Stimulated activated CD8-positive, alpha-beta memory T cell treated with anti-CD3 and anti-CD28 coated beads, Interleukin-15, amount 100 ng/mL, for 48 hours (primary cell): ENCODE data around the gene ANKRD12.

Source experiments
- DNase-seq, 2 donors: peaks; one replicate each; pipeline ENCODE4 v3.0.0-alpha.2; 2020; ENCODE audit warnings: low read depth in 2 of 2

The ANKRD12 gene

DNA sequence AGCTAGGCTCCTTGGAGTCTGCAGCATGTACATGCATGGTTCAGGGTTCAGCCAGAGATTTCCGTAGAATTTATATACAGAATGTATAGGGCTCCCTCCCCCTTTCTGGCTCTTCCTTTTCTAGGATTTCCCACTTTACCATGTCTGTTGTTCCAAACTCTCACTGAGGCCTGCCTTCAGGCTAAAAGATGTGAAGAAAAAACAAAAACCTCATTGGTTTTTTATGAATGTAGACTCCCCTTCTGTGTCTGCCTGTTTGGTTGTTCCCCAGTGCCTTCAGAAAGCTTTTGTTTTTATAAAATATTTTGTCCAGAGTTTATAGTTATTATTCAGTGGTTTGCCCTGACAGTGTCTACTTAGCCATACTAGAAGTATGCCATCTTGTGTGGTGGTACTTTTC is 30.5 kb upstream of the ANKRD12 start:
- DNase-seq: no peak

DNA sequence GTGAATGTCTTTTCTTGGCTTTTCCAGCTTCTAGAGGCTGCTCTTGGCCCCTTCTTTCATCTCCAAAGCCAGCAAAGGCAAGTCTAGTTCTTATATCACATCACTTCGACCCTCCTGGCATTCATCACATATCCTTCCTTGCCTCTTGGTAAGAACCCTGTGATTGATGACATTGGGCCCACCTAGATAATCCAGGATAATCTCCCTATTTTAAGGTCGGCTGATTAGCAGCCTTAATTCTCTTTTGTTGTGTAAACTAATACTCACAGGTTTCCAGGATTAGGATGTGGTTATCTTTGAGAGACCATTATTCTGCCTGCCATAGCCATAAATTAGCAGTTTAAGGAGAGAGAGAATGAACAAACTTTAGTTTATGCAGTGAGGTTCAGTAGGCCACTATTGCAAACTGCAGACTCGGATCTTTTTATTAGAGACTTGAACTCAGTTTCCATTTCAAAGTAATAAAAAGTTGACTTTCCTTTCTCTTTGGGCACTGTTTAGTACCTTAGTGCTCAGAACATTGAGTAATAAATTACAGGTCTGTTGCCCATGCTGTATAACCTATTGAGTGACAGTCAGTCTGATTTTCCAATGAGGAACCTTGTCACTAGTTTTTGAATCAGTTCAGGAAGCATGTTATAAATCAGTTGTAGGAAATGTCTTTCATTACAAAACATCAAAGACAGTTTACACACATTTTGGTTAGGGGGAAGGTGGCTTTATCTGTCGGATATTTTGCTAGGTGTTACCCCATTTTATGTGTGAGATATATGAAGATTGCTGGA is 29.6 kb upstream of the ANKRD12 start:
- DNase-seq: no peak

DNA sequence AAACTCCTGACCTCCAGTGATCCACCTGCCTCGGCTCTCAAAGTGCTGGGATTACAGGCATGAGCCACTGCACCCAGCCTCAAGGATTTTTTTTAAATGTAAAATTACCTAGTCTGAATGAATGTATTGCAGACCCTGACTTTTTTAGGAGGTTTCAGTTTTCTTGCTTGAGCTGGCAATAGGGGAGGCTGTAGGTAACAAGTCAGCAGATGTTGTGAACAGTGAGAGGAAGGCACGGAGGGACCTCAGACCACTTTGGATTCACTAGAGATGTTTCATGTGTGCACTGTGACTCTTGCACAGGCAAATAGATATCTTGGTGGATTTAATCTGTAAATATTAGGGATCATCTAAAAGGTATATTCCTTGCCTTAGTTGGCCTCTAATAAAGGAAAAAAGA is 27.7 kb upstream of the ANKRD12 start:
- no peak for DNase-seq

DNA sequence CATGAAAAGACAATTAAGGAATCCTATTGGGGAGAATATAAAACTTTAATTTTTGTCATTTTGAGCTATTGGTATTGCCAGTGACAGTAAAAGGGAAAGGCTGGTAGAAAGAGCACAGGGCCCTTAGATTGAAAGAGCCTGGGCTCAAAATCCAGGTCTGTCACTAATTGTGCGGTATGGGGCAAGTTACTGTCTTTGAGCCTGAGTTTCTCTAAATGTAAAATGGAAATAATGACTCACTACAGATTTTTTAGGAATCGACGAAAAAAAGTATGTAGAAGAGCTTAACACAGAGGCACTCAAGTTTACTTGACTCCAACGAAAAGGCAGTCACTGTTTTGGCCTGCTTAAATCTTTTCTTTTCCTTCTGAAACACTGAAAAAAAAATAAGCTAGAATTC is 27.1 kb upstream of the ANKRD12 start:
- DNase-seq: no peak

DNA sequence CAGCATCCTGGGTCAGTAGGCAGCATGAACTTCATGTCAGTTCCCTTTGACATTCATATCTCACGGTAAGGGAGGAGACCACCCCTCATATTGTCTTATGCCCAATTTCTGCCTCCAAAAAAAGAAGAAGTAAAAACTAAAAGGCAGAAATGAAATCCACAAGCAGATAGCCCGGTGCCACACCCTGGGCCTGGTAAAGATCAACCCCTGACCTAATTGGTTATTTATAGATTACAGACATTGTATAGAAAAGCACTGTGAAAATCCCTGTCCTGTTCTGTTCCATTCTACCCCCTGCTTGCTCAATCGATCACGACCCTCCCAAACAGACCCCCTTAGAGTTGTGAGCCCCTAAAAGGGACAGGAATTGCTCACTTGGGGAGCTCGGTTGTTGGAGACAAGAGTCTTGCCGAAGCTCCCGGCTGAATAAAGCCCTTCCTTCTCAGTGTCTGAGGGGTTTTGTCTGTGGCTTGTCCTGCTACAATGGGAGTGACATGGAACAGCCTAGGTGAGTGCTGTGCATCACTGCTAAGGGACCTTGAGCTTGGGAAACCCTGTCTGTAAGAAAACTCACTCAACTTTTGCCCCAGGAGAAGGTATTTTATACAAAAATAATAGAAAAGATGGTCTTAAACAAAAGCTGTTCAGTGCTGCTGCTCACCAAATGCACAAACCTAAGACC is 23.0 kb upstream of the ANKRD12 start:
- no peak for DNase-seq

DNA sequence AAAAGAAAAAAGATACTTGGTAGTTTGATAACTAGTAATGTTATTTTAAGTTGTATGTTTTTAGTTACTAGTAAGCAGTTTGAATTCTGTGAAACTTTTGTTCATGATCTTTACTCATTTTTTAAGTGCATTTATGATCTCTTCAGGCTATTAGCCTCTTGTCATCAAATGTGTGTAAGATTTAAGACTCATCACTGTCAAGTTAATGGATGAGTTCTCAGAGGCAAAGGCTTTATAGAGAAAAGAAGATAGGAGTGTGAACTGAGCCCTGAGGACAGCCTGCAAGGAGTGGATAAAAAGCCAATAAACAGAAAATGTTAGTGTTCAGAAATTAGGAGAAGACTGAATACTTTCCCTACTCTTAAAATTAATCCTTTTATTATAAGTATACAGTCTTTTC is 20.6 kb upstream of the ANKRD12 start:
- no peak for DNase-seq

DNA sequence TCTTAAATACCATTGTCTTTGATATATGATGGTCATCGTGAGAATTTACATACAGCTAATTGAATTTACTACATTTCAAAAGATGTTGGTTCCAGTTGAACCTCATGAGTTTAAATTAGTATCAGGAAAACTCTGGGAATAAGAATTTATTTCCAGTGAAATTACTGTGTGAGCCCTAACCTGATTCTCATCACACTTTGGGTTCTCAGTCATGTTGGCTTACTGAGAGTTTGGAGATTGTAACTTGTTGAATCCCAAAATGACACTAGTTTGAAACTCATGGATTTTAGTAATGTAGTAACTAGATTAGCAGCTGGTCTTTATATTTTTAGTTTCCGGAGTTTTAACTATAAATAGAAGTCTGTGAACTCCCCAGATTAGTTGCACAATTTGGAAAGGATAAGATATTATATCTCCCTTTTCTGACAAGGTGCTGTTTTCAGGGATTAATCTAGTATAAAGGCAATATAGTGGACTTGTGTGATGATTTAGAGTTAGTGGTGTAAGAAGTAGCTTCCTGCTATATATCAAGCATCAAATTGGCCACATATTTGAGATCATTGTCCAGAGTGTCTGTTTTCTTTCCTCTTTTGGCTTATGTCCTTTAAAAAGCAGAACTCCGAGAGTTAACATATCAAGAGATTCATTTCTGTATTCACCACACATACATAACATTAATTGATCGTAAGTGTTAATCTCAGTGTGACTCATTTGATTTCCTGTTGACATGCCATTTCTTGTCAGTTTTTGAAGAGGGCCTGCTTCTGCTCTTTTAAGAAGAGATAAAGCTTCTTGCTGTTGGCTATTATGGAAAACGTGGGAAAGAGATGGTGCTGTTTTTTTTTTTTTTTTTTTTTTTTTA is 18.4 kb upstream of the ANKRD12 start:
- DNase-seq: no peak

DNA sequence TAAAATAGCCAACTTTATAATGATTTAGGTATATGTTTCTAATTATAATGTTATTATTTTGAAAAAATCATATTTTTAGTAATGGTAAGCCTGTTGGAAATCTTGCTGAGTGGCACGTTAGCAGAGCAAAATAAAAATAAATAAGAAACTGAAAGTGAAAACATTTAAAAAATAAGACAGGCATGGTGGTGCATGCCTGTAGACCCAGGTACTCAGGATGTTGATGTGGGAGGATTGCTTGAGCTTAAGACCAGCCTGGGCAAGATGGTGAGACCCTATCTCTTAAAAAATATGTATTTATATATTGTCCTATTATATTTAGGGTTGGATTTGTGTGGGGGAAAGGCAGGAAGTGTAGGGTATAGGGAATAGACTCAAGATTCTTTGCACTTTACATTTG is 15.8 kb upstream of the ANKRD12 start:
- DNase-seq: no peak

DNA sequence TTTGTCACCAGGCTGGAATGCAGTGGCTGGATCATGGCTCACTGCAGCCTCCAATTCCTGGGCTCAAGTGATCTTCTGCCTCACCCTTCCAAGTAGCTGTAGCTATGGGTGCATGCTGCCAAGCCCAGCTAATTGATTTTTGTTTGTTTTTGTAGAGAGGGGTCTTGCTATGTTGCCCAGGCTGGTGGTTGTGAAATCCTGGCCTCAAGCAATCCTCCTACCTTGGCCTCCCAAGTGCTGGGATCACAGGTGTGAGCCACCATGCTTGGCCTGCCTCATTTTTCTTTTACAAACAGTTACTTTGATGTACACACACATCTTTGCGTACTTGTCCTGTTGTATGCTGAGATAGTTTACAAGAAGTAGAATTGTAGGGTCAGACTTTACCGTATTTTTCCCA is 13.1 kb upstream of the ANKRD12 start:
- DNase-seq: no peak

DNA sequence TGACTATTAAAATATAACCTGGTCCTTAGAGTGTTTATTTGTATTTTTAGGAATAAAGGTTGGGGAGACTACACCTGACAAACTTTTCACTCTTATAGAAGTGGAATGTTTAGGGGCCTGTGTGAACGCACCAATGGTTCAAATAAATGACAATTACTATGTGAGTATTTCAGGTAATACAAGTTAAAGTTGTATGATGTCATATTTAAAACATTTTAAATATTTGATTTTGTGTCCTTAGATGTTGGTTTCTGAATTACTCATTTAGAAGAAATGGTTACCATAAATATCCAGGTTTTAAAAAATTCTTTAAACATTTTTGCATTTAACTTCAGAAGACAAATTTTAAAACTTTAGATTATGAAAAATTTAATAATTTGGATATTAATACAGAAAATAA is 11.8 kb upstream of the ANKRD12 start:
- no peak for DNase-seq

DNA sequence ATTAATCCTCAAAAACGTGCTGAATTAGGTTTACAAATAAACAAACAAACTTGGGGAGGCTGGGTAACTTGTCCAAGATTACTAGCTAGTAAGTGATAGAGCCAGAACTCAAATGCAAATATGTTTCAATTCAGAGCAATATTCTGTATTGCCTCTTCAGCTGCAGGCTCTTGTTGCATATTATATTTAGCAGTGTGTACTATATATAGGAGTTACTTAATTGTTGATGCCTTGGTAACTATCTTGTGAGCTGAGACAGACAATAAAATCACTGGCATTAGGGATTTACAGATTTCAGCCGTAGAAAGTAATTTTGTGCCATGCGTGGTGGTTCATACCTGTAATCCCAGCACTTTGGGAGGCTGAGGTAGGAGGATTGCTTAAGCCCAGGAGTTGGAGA is 10.2 kb upstream of the ANKRD12 start:
- no peak for DNase-seq

DNA sequence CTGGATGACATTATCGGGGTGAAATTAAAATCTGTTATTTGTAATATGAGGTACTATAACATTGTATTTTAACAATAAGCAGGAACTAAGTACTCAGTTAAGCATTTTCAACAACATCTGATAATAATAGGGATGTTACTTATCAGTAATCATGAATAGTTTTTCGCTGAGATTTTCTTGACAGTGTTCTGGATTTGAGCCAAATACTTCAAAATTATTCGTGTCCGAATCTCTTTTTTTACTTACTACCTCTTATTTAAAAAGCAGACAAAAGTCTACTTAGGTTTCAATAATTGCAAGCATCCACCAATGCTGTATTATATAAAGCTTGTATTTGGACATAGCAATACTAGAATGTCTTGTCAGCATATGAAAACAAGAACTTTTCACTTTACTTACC is 6.4 kb upstream of the ANKRD12 start:
- DNase-seq: no peak

DNA sequence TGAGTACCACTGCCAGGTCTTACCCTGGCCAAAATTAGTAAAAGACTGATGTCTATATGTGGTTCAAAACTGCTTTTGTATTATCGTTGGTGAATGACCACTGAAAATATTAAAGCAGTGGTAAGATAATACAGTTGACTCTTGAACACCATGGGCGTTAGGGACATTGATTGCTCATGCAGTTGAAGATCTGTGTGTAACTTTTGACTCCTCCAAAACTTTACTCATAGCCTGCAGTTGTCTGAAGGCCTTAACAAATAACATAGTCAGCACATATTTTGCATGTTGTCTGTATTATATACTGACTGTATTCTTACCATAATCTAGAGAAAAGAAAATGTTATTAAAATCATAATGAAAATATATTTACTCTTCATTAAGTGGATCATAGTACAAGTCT is 5.8 kb upstream of the ANKRD12 start:
- DNase-seq: no peak

DNA sequence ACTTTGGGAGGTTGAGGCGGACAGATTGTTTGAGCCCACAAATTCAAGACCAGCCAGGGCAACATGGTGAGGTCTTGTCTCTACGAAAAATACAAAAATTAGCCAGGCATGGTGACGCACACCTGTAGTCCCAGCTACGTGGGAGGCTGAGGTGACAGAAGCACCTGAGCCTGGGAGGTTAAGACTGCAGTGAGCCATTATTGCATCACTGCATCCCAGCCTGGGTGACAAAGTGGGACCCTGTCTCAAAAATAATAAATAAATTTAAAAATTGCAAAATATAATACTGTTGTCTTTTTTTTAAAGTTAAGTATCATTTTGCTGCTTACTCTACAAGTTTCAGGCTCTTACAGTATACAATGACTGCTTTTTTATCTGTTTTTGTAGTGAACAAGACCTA is 4.0 kb upstream of the ANKRD12 start:
- no peak for DNase-seq

DNA sequence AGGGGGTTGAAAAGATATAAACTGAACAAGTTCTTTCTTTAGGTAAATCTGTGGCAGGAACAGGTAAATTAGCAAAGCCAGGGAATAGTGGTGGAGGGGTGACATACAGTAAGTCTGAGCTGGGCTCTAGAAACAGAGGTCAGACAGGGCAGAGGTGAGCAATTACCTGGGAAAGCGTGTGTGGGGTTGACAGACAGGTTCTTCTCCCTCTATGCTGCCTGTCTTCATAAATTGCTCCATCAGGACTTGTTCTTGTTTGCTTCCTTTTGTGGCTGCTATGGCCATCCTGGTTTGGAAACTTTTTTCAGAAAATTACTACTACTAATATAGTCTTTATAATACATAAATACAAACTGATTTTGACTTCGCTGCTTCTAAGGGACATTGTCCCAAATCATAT is 3.4 kb upstream of the ANKRD12 start:
- DNase-seq: no peak

DNA sequence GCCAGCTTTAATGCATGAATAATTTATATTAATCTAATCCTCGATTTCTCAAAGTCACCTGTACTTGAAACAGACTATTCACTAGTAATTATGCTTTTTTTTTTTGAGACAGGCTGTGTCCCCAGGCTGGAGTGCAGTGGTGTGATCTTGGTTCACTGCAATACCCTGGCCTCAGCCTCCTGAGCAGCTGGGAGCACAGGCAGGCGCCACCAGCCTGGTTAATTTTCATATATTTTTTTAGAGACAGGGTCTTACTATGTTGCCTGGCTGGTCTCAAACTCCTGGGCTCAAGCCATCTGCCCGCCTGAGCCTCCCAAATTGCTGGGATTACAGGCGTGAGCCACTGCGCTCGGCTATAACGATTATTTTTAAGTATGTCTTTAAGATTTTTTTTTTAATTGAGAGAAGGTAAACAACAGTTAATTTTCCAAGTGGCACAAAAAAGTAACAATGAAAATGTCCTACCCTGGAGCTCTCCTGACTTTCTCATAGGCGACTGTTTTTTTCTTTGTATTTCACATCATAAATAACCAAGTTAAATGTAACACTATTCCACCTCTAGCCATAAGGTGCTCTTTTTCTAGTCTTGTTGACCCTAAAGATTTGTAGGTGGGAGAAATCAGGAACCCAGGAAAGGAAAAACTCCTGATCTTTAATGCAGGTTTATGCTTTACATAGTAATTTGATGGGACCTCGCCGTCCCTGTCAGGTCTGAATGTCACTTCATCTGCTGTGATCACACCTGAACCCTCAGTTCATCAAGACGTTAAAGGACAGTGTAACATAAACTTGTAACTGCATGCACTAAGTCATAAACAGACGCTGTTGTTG is 1.3 kb upstream of the ANKRD12 start:
- DNase-seq: no peak

DNA sequence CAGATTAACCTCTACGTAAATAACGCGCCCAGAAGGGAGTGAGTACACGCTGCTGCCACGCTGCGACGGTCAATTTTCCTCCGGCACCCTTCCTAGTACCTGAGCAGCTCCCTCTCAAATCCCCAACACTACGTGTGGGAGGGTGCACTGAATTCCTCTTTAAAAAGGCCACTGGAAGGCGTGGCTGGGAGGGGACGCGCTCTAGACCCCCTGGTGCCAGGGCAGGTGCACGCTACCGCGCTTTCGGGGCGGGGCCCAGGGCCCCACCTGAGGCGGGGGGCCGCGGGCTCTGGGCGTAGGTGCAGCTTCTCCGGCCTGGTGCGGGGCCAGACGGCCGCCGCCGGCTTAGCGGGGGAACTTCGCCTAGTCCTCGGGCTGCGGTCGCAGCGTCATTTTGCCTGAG is 668 bp upstream of the ANKRD12 start:
- no peak for DNase-seq

DNA sequence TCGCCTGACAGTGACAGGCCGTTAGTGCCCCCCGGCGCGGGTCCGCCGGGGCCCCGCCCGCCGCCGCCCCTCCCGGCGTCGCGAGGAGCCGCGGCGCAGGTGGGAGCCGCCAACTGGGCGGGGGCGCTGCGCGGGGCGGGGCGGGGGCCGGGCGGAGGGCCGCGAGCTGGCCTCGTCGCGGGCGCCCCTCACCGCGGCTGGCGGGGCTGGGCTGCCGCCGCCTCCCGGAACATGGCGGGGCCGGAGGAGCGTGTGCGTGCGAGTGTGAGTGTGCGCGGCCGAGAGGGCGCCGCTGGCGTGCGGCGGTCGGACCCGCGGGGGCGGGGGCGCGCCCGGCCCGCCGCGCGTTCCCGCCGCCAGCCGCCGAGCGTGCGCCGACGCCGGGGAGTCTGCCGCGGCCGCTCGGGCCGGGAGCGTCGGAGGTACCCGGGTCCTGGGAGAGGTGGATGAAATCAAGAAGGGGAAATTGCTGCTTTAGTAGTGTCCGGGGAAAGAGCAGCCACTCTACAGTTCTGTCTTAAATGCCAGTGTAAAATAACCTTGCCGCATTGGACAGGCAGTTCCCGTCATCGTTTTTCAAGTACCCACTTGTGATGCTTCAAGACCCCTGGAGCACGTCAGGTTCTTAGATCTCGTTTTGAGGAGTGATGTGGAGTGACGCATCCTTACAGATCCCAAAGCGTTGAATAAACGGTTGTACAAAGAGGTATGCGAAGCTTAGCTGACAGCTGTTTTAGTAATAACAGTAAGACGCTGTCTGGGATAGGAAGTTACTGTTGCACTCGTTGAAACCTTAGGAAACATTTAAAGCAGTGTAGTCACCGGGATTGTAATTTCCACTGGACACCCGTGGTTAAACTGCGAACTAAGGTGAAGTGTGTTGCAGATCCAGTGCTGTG is 836 bp downstream of the ANKRD12 start:
- peak; percentile 56 to 58 for DNase-seq

DNA sequence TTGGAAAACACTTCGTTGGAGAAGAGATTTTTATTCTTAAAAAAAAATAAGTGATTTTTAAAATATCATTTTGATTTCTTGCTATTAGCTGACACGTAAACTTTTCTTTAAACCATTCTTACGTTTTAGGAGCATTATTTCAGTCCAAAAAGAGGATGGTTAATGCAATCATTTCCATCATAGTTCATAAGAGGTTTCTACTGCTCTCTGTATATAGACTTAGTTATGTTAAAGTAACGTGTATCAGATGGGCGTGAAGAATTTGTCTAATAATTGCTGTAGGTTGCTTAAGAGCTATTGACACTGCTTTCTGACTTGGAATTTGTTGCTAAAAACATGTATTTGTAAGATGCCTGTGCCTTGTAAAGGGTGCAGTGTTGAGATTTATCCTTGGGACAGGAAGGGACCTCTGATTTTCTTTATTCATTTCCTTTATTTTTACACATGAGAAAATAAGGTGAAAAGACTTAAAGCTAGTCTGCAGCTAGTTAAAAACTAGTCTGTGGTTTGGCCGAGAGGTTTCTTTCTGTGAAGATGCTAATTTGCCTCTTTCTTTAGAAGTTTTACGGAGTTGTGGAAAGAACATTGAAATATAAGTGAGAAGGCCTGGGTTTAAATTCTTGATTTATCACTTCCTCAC is 2.9 kb downstream of the ANKRD12 start:
- DNase-seq: no peak

DNA sequence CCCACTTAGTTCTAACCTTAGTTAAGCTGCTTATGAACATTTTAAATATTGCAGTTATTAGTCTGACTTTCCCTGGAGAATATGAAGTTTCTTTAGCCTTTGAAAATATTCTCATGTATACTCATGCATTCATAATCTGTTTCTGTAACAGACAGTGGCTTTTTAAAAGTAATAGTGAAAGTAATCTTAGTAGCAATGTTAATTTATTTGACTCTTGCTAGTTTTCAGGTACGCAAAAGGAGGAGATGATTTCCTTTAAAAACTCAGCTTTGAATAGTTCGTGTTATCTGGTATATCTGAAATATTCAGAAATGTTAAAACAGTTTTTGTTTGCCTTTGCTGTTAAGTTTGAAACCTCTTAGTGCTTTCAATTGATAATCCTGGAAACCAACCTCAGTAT is 3.8 kb downstream of the ANKRD12 start:
- no peak for DNase-seq
